ENCODE measurements around the gene BIRC7.

DNA sequence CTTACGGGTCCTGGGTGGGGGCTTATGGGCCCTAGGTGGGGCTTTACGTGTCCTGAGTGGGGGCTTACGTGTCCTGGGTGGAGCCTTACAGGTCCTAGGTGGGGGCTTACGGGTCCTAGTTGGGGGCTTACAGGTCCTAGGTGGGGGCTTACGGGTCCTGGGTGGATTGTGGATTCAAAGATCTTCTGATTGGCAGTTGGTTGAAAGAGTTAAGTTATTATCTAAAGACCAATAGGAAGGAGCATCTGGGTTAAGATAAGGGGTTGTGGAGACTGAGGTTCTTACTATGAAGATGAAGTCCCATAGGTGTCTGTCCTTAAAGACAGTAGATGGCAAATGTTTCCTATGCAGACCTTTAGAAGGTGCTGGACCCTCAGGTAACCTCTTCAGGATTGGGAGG is 8.4 kb upstream of the BIRC7 start:
- TF ChIP-seq, protein P1, sequence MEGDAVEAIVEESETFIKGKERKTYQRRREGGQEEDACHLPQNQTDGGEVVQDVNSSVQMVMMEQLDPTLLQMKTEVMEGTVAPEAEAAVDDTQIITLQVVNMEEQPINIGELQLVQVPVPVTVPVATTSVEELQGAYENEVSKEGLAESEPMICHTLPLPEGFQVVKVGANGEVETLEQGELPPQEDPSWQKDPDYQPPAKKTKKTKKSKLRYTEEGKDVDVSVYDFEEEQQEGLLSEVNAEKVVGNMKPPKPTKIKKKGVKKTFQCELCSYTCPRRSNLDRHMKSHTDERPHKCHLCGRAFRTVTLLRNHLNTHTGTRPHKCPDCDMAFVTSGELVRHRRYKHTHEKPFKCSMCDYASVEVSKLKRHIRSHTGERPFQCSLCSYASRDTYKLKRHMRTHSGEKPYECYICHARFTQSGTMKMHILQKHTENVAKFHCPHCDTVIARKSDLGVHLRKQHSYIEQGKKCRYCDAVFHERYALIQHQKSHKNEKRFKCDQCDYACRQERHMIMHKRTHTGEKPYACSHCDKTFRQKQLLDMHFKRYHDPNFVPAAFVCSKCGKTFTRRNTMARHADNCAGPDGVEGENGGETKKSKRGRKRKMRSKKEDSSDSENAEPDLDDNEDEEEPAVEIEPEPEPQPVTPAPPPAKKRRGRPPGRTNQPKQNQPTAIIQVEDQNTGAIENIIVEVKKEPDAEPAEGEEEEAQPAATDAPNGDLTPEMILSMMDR (conservative IDR thresholded peaks at IDR 0.05) = no peak
- no peak for TF ChIP-seq EZH2 (IDR thresholded peaks at IDR 0.05; ENCODE audit: low read depth)
